Pons (tissue), 1 donor: ENCODE results near the gene PRDM9.
"Not testable (repeated sequence)": the region's sequence is repeated elsewhere in the genome, so short reads cannot be mapped to it uniquely, and the experiment has no call there.

ENCODE experiments used
- DNase-seq: peaks from one replicate; pipeline ENCODE4 v3.0.0-alpha.2; 2016; ENCODE audit warnings: low spot score

PRDM9 gene

GRCh38 chr5:23527216-23527920, 20.0 kb downstream of the PRDM9 start:
- DNase-seq = not testable (repeated sequence)

- DNase-seq = no peak
These were observed 21.3 kb downstream of the PRDM9 start for GRCh38 chr5:23528677-23529076.

- no peak for DNase-seq
These were observed 23.2 kb downstream of the PRDM9 start for GRCh38 chr5:23530571-23530970.

DNA sequence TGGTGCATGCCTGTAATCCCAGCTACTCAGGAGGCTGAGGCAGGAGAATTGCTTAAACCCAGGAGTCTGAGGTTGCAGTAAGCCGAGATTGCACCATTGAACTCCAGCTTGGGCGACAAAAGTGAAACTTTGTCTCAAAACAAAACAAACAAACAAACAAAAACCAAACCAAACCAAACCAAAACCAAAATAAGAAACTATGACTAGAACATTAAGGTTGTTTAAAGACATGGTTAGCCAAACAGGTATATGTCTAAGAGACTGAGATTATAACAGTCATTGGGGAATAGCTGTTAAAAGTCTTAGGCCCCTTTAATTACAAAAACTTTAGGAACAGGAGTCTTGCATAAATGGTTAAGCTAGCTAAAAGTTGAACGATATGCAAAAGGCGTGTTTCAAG, 63.6 kb downstream of the PRDM9 start:
- DNase-seq = no peak
